GM12874 (cell line): ENCODE results near the gene HS6ST2.

Experiments
- TF ChIP-seq, protein P1 (sequence below): IDR thresholded peaks from 2 replicates; pipeline ENCODE4 v1.5.1; 2011; ENCODE audit warnings: low read depth, mild to moderate bottlenecking, control low read depth, low read length, moderate library complexity; ENCODE audit not compliant: insufficient read depth

Gene HS6ST2

DNA sequence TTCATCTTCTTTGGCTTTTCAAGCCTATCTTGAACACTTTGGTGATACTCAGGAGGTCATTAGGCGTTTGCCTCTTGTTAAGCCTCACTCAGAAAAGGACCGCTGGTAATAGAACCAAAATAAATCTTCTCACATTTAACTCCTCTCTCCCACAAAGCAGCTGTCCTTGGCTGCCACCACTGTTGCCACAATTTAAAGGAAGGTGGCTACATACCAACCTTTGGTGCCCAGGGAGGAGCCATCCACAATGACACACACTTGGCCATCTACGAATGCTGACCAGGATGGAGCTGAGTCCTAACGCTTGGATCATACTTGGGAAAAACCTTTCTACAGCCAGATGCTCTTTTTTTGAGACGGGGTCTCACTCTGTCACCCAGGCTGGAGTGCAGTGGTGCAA lies 210.2 kb downstream of the HS6ST2 start:
- TF ChIP-seq, protein P1, sequence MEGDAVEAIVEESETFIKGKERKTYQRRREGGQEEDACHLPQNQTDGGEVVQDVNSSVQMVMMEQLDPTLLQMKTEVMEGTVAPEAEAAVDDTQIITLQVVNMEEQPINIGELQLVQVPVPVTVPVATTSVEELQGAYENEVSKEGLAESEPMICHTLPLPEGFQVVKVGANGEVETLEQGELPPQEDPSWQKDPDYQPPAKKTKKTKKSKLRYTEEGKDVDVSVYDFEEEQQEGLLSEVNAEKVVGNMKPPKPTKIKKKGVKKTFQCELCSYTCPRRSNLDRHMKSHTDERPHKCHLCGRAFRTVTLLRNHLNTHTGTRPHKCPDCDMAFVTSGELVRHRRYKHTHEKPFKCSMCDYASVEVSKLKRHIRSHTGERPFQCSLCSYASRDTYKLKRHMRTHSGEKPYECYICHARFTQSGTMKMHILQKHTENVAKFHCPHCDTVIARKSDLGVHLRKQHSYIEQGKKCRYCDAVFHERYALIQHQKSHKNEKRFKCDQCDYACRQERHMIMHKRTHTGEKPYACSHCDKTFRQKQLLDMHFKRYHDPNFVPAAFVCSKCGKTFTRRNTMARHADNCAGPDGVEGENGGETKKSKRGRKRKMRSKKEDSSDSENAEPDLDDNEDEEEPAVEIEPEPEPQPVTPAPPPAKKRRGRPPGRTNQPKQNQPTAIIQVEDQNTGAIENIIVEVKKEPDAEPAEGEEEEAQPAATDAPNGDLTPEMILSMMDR, result no peak

DNA sequence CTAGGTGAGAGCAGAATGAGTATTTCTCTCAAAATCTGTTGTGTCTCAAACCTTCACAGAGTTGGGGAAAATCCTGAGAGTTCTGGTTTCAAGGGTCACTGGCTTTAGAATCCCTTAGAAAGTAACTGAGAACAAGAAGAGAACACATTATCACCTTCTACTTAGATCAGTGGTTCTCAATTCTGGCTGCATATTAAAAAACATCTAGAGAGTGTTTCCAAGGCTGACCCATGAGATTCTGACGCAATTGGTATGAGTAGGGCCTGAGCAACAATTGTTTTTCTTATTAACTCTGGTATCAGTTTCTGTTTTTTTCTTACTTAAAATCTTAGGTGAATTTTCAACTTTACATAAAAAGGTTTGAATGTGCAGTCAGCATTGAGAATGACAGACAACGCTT lies 212.8 kb downstream of the HS6ST2 start:
- TF ChIP-seq, protein P1, result no peak

DNA sequence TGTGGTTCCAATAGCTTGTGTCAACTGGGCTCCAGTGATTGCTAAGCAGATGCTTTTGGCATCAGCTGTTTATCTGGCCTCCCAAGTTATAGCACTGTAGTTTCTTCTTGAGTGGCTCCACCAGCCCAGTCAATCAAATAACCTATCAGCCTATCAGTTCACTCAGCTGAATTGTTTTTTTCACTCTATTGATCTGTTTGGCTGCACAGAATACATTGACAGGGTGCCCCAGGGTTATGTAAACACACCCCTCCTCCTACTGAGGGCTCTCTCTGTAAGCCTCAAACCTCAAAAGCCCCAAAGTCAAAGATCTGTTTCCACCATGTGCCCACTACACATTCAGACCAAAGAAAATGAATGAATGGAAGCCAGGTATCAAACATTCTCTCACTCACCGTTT lies 214.0 kb downstream of the HS6ST2 start:
- TF ChIP-seq, protein P1, result no peak

DNA sequence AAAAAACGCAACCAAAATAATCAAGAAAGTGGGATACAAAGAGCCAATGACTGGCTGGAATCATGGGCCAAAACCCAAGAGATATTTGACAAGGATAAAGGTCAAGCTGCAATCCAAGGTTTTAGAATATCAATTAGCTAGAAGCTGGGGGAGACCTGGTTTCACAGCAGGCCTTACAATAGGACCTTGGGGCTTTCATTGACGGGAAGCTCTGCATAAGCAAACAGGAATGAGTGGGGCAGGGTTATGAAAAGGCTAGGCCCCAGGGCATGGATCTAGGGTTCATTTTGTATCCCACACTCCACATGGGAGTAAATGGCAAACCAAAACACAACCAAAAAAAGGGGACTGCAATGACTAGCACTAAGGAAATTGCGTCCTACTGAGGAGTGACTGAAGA lies 215.3 kb downstream of the HS6ST2 start:
- TF ChIP-seq, protein P1, result no peak

DNA sequence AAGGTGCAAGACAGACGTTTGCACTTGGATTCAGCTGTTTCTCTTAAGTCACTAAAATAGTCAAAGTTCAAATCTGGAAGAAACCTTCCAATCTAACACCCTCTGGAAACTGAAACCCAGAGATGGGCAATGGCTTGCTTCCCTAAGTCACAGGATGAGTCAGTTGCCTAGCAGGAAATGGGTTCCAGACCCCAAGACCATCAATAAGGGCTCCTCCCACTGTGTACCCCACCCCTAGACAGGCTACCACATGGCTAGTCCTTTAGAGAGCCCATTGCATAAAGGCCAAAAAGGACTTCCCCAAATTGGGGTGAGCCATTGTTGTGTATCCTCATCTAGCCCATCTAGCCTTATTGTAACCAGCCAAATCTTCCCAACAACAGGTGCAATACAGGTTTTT lies 216.2 kb downstream of the HS6ST2 start:
- TF ChIP-seq, protein P1, result no peak

DNA sequence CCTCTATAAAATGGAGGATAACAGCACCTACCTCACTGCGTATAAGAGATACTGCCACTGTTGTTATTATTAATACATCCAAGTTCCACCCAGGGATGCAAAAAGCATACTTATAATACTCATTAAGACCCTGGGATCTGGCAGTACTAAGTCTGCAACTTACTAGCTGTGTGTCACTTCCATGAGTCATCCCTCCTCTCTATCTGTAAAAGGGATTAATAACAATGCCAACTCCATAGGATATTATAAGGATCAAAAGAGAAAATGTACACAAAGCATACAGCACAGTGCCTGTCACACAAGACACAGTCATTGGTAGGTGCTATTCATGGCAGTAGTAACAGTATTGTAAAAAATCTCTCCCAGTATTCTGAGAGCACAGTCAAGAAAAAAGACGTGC lies 216.7 kb downstream of the HS6ST2 start:
- TF ChIP-seq, protein P1, result no peak

DNA sequence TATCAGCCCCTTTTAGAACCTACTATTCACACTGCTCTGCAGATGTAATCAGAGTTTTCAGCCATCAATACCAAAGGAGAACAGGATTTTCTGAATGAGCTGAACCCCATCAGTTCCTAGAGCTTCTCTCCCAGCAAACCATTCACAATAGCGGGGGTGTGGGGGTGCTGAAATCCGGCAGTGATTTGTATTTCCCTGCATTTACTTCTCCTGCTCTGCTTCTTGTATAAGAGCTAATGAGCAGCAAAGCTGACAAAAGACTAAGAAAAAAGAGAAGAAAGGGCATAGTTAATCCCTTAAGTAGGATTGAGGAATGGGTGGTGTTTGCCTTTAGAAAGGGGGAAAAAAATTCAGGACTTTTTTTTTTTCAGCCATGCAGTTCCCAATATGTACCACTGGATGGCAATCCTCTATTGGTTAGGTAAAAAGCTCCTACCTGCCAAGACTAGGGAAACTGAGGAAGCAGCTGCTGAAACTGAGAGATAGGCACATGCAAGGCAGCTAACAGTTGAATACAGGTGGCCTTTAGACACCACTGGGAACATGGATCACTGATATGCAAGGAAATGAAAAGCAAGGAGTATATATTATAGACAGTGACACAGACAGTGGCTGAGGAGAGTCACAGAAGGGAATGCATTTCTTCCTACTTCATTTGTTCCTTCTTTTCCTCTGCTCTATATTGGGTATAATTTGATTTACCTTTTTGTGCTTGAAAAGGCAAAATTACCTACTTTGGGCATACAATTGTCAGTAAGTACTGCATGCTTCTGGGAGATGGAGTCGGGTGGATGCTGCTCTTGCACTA lies 217.9 kb downstream of the HS6ST2 start:
- TF ChIP-seq, protein P1, result peak; percentile 23; the same call in 1 of the 2 replicates
